ENCODE data around the gene PLEKHG4B.
"Not testable (repeated sequence)": the region's sequence is repeated elsewhere in the genome, so short reads cannot be mapped to it uniquely, and the experiment has no call there.

The PLEKHG4B gene

GRCh38 chr5:56561-57290 lies 35.2 kb upstream of the PLEKHG4B start:
- no peaks in the 10 kb centered on the region for H3K9me3 ChIP-seq (ENCODE audit: control insufficient read depth, insufficient read depth, low read depth, low read length)
- no peak overlapping the region for H3K9ac ChIP-seq (ENCODE audit: low read length)
- H3K4me3 ChIP-seq (ENCODE audit: low read depth, low read length): no peak overlapping the region
- peaks cover 47% of the 10 kb centered on the region for H3K27me3 ChIP-seq (ENCODE audit: control insufficient read depth, insufficient read depth, low read length)
- peaks cover 7% of the 10 kb centered on the region; the same call in 1 of the 2 replicates for H3K4me1 ChIP-seq (ENCODE audit: control insufficient read depth, insufficient read depth, low read length)
- H3K27ac ChIP-seq (ENCODE audit: low read depth, low read length): no peak overlapping the region
- H3K36me3 ChIP-seq (ENCODE audit: control insufficient read depth, insufficient read depth, low read length): no peaks in the 10 kb centered on the region

GRCh38 chr5:60250-60649 lies 31.7 kb upstream of the PLEKHG4B start:
- H3K9ac ChIP-seq (ENCODE audit: low read length); H3K9me3 ChIP-seq (ENCODE audit: control insufficient read depth, insufficient read depth, low read depth, low read length); H3K36me3 ChIP-seq (ENCODE audit: control insufficient read depth, insufficient read depth, low read length); H3K4me3 ChIP-seq (ENCODE audit: low read depth, low read length); H3K27ac ChIP-seq (ENCODE audit: low read depth, low read length); H3K4me1 ChIP-seq (ENCODE audit: control insufficient read depth, insufficient read depth, low read length): not testable (repeated sequence)
- peaks cover 17% of the 10 kb centered on the region; the same call in 1 of the 2 replicates for H3K27me3 ChIP-seq (ENCODE audit: control insufficient read depth, insufficient read depth, low read length)

- Histone ChIP-seq H3K36me3 (ENCODE audit: control insufficient read depth, insufficient read depth, low read length) (no peaks in the 10 kb centered on the region), H3K9ac (ENCODE audit: low read length) (no peak overlapping the region), H3K4me3 (ENCODE audit: low read depth, low read length) (no peak overlapping the region), H3K9me3 (ENCODE audit: control insufficient read depth, insufficient read depth, low read depth, low read length) (peaks cover 13% of the 10 kb centered on the region; the same call in 1 of the 2 replicates), H3K4me1 (ENCODE audit: control insufficient read depth, insufficient read depth, low read length) (no peaks in the 10 kb centered on the region), H3K27me3 (ENCODE audit: control insufficient read depth, insufficient read depth, low read length) (no peaks in the 10 kb centered on the region; the same call in 1 of the 2 replicates), H3K27ac (ENCODE audit: low read depth, low read length) (no peak overlapping the region)
Measured at GRCh38 chr5:70440-70839, 21.5 kb upstream of the PLEKHG4B start.

- not testable (repeated sequence) for H3K27me3 ChIP-seq (ENCODE audit: control insufficient read depth, insufficient read depth, low read length); H3K9me3 ChIP-seq (ENCODE audit: control insufficient read depth, insufficient read depth, low read depth, low read length); H3K4me1 ChIP-seq (ENCODE audit: control insufficient read depth, insufficient read depth, low read length); H3K9ac ChIP-seq (ENCODE audit: low read length); H3K36me3 ChIP-seq (ENCODE audit: control insufficient read depth, insufficient read depth, low read length); H3K4me3 ChIP-seq (ENCODE audit: low read depth, low read length); H3K27ac ChIP-seq (ENCODE audit: low read depth, low read length)
Measured at GRCh38 chr5:72316-73180, 19.4 kb upstream of the PLEKHG4B start.

- H3K9ac ChIP-seq (ENCODE audit: low read length); H3K9me3 ChIP-seq (ENCODE audit: control insufficient read depth, insufficient read depth, low read depth, low read length); H3K4me1 ChIP-seq (ENCODE audit: control insufficient read depth, insufficient read depth, low read length); H3K27me3 ChIP-seq (ENCODE audit: control insufficient read depth, insufficient read depth, low read length); H3K4me3 ChIP-seq (ENCODE audit: low read depth, low read length); H3K36me3 ChIP-seq (ENCODE audit: control insufficient read depth, insufficient read depth, low read length); H3K27ac ChIP-seq (ENCODE audit: low read depth, low read length): not testable (repeated sequence)
Measured at GRCh38 chr5:73181-73447, 18.9 kb upstream of the PLEKHG4B start.

GRCh38 chr5:73768-74502 lies 18.0 kb upstream of the PLEKHG4B start:
- Histone ChIP-seq H3K27ac (ENCODE audit: low read depth, low read length) (no peak overlapping the region), H3K9ac (ENCODE audit: low read length) (no peak overlapping the region), H3K4me3 (ENCODE audit: low read depth, low read length) (no peak overlapping the region), H3K27me3 (ENCODE audit: control insufficient read depth, insufficient read depth, low read length) (no peaks in the 10 kb centered on the region; the same call in 1 of the 2 replicates), H3K4me1 (ENCODE audit: control insufficient read depth, insufficient read depth, low read length) (peaks cover 8% of the 10 kb centered on the region), H3K9me3 (ENCODE audit: control insufficient read depth, insufficient read depth, low read depth, low read length) (no peaks in the 10 kb centered on the region), H3K36me3 (ENCODE audit: control insufficient read depth, insufficient read depth, low read length) (no peaks in the 10 kb centered on the region)

- H3K27ac ChIP-seq (ENCODE audit: low read depth, low read length): no peak overlapping the region
- H3K9ac ChIP-seq (ENCODE audit: low read length): no peak overlapping the region
- no peak overlapping the region for H3K4me3 ChIP-seq (ENCODE audit: low read depth, low read length)
- H3K36me3 ChIP-seq (ENCODE audit: control insufficient read depth, insufficient read depth, low read length): no peaks in the 10 kb centered on the region
- H3K4me1 ChIP-seq (ENCODE audit: control insufficient read depth, insufficient read depth, low read length): peaks cover 8% of the 10 kb centered on the region
- no peaks in the 10 kb centered on the region for H3K9me3 ChIP-seq (ENCODE audit: control insufficient read depth, insufficient read depth, low read depth, low read length)
- no peaks in the 10 kb centered on the region; the same call in 1 of the 2 replicates for H3K27me3 ChIP-seq (ENCODE audit: control insufficient read depth, insufficient read depth, low read length)
Measured at GRCh38 chr5:74503-75109, 17.4 kb upstream of the PLEKHG4B start.

DNA sequence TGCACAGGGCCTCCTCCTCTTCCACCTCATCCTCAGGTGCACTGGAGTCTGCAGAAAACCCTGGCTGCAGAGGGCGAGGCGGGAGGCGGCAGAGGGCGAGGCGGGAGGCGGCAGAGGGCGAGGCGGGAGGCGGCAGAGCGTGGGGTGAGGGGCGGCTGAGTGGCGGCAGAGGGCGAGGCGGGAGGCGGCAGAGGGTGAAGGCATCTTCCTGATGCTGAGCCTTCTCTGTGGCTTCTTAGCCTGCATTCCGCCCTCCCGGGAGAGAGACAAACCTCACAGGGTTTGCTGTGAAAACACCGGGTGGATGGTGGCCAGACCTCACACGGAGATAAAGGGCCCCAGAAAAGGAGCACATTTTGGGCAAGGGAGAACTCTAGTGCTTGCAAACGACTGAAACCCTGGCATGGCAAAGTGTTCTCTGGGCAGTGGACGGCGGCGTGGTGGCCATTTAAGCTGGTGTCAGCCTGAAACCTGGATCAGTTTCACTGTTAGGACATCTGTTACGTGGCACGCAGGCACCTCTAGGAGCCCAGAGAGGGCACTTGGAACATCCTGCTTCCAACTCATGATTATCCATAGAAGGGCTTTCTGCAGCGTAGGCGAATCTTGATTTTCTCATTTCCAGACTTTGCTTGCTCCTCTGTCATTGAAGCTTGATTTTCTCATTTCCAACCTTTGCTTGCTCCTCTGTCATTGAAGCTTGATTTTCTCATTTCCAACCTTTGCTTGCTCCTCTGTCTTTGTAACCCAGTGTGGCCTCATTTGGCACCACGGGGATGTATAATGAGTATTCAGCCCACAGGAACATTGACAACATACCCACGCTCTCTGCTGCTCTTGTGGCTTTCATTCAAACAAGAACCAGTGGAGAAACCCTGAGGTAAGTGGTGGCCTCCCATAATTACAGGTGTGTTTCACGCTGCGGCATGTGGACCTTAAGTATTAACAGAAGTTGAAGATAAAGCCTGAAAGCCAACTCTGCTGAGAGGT lies 16.3 kb upstream of the PLEKHG4B start:
- Histone ChIP-seq H3K9ac (ENCODE audit: low read length) (no peak overlapping the region), H3K4me3 (ENCODE audit: low read depth, low read length) (no peak overlapping the region), H3K4me1 (ENCODE audit: control insufficient read depth, insufficient read depth, low read length) (peaks cover 8% of the 10 kb centered on the region), H3K36me3 (ENCODE audit: control insufficient read depth, insufficient read depth, low read length) (no peaks in the 10 kb centered on the region), H3K9me3 (ENCODE audit: control insufficient read depth, insufficient read depth, low read depth, low read length) (no peaks in the 10 kb centered on the region), H3K27ac (ENCODE audit: low read depth, low read length) (no peak overlapping the region), H3K27me3 (ENCODE audit: control insufficient read depth, insufficient read depth, low read length) (no peaks in the 10 kb centered on the region; the same call in 1 of the 2 replicates)

- Histone ChIP-seq H3K4me1 (ENCODE audit: control insufficient read depth, insufficient read depth, low read length) (peaks cover 15% of the 10 kb centered on the region), H3K27ac (ENCODE audit: low read depth, low read length) (no peak overlapping the region), H3K27me3 (ENCODE audit: control insufficient read depth, insufficient read depth, low read length) (peaks cover 2% of the 10 kb centered on the region; the same call in 1 of the 2 replicates)
Measured at GRCh38 chr5:76358-77169, 15.4 kb upstream of the PLEKHG4B start.

More at GRCh38 chr5:76358-77169, 15.4 kb upstream of the PLEKHG4B start:
- no peak overlapping the region for H3K9ac ChIP-seq (ENCODE audit: low read length)
- no peaks in the 10 kb centered on the region for H3K36me3 ChIP-seq (ENCODE audit: control insufficient read depth, insufficient read depth, low read length)
- H3K4me3 ChIP-seq (ENCODE audit: low read depth, low read length): no peak overlapping the region
- H3K9me3 ChIP-seq (ENCODE audit: control insufficient read depth, insufficient read depth, low read depth, low read length): no peaks in the 10 kb centered on the region
